NT2/D1 (cell line): Measurements from ENCODE around the gene UBAC1.

Experiments used
- SUZ12 ChIP-seq: IDR thresholded peaks from 2 replicates; pipeline ENCODE4 v1.6.1; 2011; ENCODE audit not compliant: insufficient read length, insufficient read depth; ENCODE audit errors: extremely low read depth
- YY1 ChIP-seq: IDR thresholded peaks from 2 replicates; pipeline ENCODE4 v1.6.1; 2011; ENCODE audit not compliant: insufficient read length, insufficient read depth
- ZNF274 ChIP-seq: IDR thresholded peaks from 2 replicates; pipeline ENCODE4 v1.6.1; 2011; ENCODE audit warnings: mild to moderate bottlenecking, low read depth, low read length

DNA sequence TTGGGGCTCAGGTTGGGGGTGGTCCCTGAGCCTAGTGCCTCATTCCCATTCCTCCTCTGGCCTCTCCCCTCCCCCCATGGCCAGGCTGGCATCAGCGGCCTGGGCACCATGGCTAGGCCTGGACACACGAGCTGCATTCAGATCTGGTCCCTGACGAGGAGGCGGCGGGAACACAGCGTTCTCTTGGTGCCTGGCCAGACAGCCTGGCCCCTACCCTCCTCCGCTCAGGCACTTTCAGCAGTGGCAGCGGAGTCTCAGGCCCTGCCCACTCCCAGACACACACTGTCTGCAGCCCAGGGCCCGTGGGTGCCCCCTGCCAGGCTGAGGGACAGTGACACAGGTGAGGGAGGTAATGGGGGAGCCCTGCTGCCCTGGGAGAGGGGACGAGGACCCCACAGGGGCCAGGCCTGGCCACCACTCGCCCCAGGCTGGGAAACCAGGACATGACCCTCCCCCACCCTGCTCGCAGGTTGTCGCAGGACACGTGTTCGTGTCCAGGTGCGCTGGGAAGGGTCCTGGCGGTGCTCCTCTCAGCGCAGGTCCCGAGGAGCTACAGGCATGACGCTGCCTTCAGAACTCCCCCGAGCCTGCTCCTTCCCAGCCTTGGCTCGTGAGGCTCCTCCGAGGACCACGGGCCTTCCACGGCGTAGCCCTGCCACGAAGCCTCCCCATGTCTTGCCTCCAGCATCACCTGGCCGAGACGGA is 19.9 kb upstream of the UBAC1 start:
- no peak for TF ChIP-seq YY1
- TF ChIP-seq ZNF274, result no peak
- no peak for TF ChIP-seq SUZ12
